ENCODE measurements around the gene NUDT13.

Gene NUDT13

GRCh38 chr10:73167783-73168464 lies 57.7 kb downstream of the NUDT13 start, which contains the start of the genes ECD and FAM149B1:
ECD (minus strand) TSS chr10:73168008; CDS start chr10:73163937, 4,071 bp downstream.
FAM149B1 (plus strand) TSS chr10:73168119; CDS start chr10:73168340, 221 bp downstream.
- peak; percentile 81 to 90 for DNase-seq

GRCh38 chr10:73168465-73168803 lies 58.2 kb downstream of the NUDT13 start:
- DNase-seq = no peak

- no peak for DNase-seq
Measured at GRCh38 chr10:73169320-73169719, 59.1 kb downstream of the NUDT13 start.

GRCh38 chr10:73172867-73173266 lies 62.6 kb downstream of the NUDT13 start:
- DNase-seq = no peak

GRCh38 chr10:73174148-73174925 lies 64.1 kb downstream of the NUDT13 start:
- DNase-seq = no peak
